SKM-1 (cell line): Measurements from ENCODE around the gene SELENOH.

Source experiments
- DNase-seq: peaks from one replicate; lab custom pipeline; 2025; ENCODE audit not compliant: unreplicated experiment; lab: John Stamatoyannopoulos, UW

The SELENOH gene

GRCh38 chr11:57745206-57745605 lies 3.9 kb downstream of the SELENOH start:
- DNase-seq: no peak

- no peak for DNase-seq
These were observed 5.6 kb downstream of the SELENOH start for GRCh38 chr11:57746920-57747319.

GRCh38 chr11:57751176-57751575 lies 9.9 kb downstream of the SELENOH start:
- no peak for DNase-seq

- no peak for DNase-seq
These were observed 10.5 kb downstream of the SELENOH start, which contains the start of gene BTBD18 for GRCh38 chr11:57751676-57752253. BTBD18 (minus strand) TSS chr11:57751819; CDS start chr11:57751188, 631 bp downstream.

- no peak for DNase-seq
These were observed 11.7 kb downstream of the SELENOH start for GRCh38 chr11:57752954-57753353.

GRCh38 chr11:57758174-57758573 lies 16.9 kb downstream of the SELENOH start:
- DNase-seq: no peak

- DNase-seq: peak; percentile 82
These were observed 20.3 kb downstream of the SELENOH start, which contains the start of gene CTNND1 for GRCh38 chr11:57761301-57762234. CTNND1 (plus strand) TSS chr11:57761802; CDS start chr11:57791479, 29,677 bp downstream.

GRCh38 chr11:57762235-57762861 lies 21.1 kb downstream of the SELENOH start:
- no peak for DNase-seq

- no peak for DNase-seq
These were observed 22.3 kb downstream of the SELENOH start for GRCh38 chr11:57763568-57763967.

GRCh38 chr11:57764021-57764420 lies 22.7 kb downstream of the SELENOH start:
- no peak for DNase-seq

GRCh38 chr11:57764566-57764965 lies 23.3 kb downstream of the SELENOH start:
- DNase-seq: no peak

GRCh38 chr11:57764972-57765371 lies 23.7 kb downstream of the SELENOH start:
- no peak for DNase-seq

GRCh38 chr11:57770793-57771192 lies 29.5 kb downstream of the SELENOH start:
- DNase-seq: no peak

- DNase-seq: no peak
These were observed 30.1 kb downstream of the SELENOH start for GRCh38 chr11:57771365-57771764.

- DNase-seq: no peak
These were observed 31.3 kb downstream of the SELENOH start for GRCh38 chr11:57772562-57772961.

- no peak for DNase-seq
These were observed 31.8 kb downstream of the SELENOH start for GRCh38 chr11:57773026-57773598.

GRCh38 chr11:57775491-57775890 lies 34.2 kb downstream of the SELENOH start:
- no peak for DNase-seq

- DNase-seq: no peak
These were observed 34.8 kb downstream of the SELENOH start for GRCh38 chr11:57776031-57776521.

GRCh38 chr11:57776577-57777210 lies 35.4 kb downstream of the SELENOH start:
- no peak for DNase-seq

- DNase-seq: no peak
These were observed 36.7 kb downstream of the SELENOH start for GRCh38 chr11:57777969-57778317.
